Medulla oblongata (tissue), 1 donor: ENCODE results near the gene TSSC4.

ENCODE experiments used
- DNase-seq: peaks from one replicate; pipeline ENCODE4 v3.0.0-alpha.2; 2015; ENCODE audit errors: extremely low spot score

Gene TSSC4

DNA sequence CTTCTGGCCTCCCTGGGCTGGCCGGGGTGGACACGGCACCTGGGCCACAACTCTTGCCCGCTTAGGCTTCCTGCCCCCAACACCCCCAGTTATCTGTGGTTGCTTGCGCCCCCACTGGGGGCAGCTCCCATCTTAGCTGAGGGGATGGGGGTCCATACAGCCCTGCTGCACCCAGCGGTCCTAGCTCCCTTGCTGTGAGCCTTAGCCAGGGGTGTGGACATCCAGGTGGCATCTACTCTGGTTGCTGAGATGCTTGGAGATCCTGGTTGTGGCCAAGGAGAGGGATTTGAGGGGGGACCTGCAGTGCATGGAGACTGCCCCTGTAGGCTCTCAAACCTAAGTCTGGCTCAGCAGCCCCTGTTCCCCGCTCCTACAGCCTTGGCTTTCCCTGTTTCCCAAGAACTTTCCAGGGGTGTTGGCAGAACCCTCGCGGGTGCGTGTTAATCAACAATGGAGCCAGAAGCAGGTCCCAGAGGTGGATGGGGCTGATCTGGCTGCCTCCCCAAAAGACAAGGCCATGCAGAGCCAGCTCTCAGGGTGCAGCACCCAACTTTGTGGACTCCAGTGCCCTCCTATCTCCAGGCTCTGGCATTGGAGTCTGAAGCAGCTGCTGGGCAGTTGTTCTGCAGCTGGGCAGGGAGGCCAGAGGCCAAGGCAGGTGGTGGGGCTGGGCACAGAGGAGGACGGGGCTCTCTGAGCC lies 47.6 kb downstream of the TSSC4 start:
- no peak for DNase-seq

DNA sequence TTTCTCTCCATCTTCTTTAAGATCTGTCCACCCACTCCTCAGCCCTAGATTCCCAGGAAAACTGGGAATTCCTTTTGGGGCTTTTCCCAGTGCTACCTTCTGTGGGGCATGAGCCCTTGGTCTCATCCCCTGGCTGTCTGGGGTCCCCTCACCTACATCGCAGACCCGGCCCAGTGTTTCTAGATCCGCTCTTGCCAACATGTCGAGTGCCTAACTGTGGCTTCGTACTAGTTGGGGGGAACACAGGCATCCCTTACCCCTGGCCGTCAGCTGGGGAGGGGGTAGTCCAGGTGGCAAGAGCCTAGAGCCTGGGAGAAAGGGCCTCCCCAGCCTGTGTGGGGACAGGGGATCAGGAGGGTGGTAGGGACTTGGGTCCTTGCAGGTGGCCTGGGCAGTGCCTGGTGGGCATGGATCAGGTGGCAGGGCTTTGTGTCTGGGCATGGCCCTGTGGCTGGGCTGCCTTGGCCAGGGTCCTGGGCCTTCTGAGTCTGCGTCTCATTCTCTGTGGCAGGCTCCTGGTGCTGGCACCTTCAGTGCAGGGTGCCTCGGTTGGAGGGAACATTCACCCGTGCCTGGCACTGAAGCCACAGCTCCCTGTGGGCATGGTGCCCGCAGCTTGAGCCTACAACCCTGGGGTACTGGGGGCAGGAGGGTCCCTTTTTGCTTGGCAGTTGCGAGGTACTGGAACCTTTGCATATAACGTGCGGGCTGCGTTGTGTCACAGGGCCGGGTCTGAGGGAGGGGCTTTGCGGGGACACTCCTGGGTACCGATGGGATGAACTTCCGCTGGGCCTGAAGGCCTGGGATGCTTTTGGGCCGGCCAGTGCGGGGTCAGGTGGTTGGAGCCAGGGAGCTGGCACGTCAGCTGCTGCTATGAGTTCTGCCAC lies 48.4 kb downstream of the TSSC4 start:
- DNase-seq = no peak

DNA sequence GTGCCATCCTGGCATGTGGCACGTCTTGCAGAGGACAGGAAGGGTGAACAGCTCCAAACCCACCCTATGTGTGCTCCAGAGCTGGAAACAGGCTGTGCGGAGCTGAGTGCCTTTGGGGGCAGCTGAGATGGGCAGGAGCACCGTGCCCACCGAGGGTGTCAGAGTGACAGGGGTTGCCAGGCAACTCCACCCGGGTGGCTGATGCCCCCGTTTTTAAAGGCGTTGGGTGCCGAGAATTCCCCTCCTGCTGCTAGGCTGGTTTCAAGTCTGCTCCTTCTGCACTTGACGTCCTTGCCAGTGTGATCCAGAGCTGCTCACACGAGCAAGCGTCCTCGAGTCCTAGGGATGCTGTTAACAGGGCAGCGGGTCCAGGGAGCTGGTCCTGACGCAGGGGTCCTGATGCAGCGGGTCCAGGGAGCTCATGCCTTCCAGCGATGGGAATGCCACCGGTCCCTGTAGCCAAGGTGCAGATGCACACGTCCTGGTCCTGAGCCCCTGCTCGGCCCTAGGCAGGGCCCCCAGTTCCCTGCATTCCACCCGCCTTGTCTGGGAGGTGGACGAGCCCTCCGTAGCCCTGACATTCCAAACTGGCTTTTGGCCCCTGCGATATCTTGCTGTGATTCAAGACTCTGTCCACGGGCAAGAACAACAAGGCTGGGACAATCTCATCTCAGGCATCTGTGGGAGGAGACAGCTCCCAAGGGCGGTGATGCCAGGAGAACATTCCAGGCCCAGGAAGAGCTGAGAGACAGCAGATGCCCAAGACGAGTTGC lies 49.2 kb downstream of the TSSC4 start:
- DNase-seq = no peak

DNA sequence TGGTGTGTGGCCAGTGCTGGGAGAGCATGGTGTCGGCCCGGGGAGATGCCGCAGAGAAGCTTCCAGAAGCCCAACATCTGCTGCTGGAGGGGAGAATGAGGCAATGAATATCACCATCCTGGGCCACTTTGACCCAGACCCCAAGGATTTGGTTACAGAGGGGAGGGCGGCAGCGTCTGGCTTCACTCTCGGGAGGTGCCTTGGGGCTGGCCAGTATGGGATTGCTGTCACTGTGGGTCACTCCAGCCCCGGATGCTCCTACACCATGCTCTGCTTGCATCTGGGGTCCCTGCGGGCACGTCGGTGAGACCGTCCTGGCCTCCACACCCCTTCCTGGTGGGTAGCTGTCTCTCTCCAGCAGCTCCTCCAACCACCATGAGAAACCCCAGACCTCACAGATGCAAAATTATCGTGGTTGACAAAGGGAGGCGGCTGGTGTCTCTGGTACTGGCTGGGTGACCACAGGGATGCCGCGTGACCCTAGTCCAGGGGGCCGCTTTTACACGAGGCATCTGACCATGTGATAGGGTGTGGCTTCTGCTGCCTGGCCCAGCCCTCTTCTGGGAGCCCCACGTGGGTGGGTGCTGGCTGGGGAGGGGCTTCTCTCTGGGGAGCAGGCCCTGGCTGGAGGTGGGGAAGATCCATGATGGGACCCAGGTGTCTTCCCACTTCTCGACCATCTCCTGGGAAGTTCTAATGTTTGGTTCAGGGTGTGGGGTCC lies 49.9 kb downstream of the TSSC4 start:
- DNase-seq = no peak

DNA sequence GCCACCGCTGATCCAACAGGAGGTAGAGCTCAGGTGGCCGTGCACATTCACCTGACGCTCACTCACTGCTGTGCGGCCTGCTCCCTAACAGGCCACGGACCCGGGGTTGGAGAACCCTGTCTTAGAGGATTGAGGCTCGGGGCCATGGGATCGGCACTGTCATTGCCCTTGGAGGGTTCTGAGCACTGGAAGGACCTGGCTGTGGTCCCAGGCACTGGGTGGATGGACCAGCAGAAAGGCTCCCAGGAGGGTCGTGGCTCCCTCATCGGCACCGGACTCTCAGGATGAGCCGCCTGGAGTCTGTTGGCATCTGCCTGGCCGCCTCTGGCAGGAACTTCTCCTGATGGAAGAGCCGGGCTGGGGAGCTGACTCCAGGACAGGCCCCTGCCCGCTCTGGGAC lies 50.8 kb downstream of the TSSC4 start:
- DNase-seq = no peak

DNA sequence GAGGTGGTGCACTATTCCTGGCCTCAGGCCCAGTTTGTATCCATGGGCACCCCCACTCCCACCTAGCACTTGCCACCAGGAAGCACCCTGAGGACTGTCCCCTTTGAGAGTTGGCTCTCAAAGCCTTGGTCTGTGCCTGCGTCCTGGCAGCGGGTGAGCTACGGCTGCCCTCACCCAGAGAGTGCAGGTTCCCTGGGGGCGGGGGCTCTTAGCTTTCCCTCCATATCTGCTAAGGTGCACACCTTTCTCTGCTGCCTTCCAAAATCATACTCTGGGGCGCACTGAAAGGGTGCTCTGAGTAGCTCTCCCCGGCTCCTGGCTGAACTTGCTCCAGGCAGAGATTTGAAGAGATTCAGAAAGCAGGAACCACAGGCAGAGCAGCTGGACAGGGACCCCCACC lies 51.4 kb downstream of the TSSC4 start:
- no peak for DNase-seq

DNA sequence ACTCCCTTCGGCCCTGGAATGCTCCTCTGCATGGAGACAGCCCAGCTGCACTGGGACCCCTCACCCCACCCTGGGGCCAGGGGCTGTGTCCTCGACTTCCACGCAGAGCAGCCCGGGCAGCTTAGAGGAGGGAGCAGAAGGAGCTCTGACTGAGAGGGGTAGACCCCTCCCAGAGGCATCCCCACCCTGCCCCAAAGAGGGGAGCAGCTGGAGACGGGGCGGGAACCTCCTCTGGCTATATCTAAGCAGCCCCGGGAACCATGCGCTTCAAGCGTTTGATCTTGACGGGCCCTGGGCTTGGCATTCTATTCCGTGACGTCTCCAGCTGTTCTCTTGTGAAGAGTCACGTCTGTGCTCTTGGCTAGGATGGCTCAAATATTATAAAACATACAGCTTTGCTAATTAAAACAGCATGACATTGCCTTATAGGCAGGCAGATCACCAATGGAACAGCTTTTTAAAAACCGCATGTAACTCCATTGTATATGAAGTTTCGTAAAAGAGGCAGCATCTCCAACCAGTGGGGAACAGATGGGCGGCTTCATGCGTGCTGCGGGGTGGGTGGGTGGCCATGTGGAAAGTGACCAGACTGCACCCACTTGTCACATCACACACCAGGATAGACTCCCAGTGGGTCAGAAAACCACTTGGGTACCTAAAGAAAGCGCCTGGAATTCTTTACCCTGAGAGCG lies 51.9 kb downstream of the TSSC4 start:
- DNase-seq = no peak

DNA sequence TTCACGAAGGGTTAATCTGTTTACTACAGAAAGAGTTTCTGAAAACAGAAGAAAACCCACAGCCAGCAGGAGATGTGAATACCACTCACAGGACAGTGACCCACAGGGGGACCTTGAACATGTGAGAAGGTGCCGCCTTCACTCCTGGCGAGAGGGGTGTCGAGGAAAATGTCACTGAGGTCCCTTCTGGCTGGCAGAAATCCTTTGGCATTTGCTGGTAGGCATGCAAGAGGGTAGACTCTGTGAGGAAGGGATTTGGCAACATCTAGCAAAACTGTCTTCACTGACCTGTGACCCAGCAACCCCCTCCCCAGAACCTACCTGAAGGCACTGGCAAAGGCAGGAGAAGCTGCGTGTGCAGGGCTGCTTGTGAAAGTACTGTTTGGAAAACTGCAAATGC lies 52.9 kb downstream of the TSSC4 start:
- no peak for DNase-seq
